ENCODE data around the gene AMFR. TPM values are rescaled to one million over a fixed set of nuclear protein-coding genes. Genes with fewer than 3 reads are reported as not detected.
A peak's percentile ranks its signal among the peaks of the same experiment; 100 is the strongest.

The AMFR gene
- total and polyA plus RNA-seq, 2 of the 13 experiments (the other 11 are each of a cell fraction or from before 2014, with no cell fraction given) = 52.9 to 108 TPM

- TF ChIP-seq MAZ (IDR thresholded peaks at IDR 0.05; ENCODE audit: borderline replicate concordance, low read depth, low read length) (peak; percentile 86), MAZ (CRISPR knock-in tag; IDR thresholded peaks at IDR 0.05; ENCODE audit: low read depth) (peak; percentile 82), HOXD1 (CRISPR knock-in tag; IDR thresholded peaks at IDR 0.05) (no peak), AGO2 (optimal IDR thresholded peaks at IDR 0.05; ENCODE audit: low read depth, low read length) (peak; percentile 11), SAP130 (CRISPR knock-in tag; IDR thresholded peaks at IDR 0.05; ENCODE audit: low read depth) (peak; percentile 50; the same call in 1 of the 2 replicates), ZSCAN25 (CRISPR knock-in tag; IDR thresholded peaks at IDR 0.05) (peak; percentile 53; the same call in 1 of the 2 replicates), ATF7-NPFF (CRISPR knock-in tag; IDR thresholded peaks at IDR 0.05; ENCODE audit: low read depth) (0 out of 2 replicates have a peak, but pooled peaks have one; percentile 26), ZSCAN9 (CRISPR knock-in tag; IDR thresholded peaks at IDR 0.05; ENCODE audit: borderline replicate concordance) (no peak; the same call in 1 of the 2 replicates), ZFX (CRISPR knock-in tag; IDR thresholded peaks at IDR 0.05; ENCODE audit: low read depth) (peak; percentile 71; the same call in 1 of the 2 replicates), CTCF (CRISPR knock-in tag; IDR thresholded peaks at IDR 0.05) (peak; percentile 62), DMTF1 (CRISPR knock-in tag; IDR thresholded peaks at IDR 0.05) (no peak), MXI1 (IDR thresholded peaks at IDR 0.05; ENCODE audit: borderline replicate concordance, low read depth, low read length) (peak; percentile 67; the same call in 1 of the 3 replicates), ZNF550 (CRISPR knock-in tag; IDR thresholded peaks at IDR 0.05; ENCODE audit: borderline replicate concordance) (no peak), GTF2F1 (IDR thresholded peaks at IDR 0.05; ENCODE audit: low read length) (no peak), PRDM15 (CRISPR knock-in tag; IDR thresholded peaks at IDR 0.05) (peak; percentile 70), TFDP1 (CRISPR knock-in tag; IDR thresholded peaks at IDR 0.05; ENCODE audit: borderline replicate concordance) (peak; percentile 39; the same call in 1 of the 2 replicates)
- TF ChIP-seq, protein P1, sequence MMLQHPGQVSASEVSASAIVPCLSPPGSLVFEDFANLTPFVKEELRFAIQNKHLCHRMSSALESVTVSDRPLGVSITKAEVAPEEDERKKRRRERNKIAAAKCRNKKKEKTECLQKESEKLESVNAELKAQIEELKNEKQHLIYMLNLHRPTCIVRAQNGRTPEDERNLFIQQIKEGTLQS (CRISPR knock-in tag; IDR thresholded peaks at IDR 0.05) = 0 out of 2 replicates have a peak, but pooled peaks have one; percentile 15
- TF ChIP-seq, protein P2, sequence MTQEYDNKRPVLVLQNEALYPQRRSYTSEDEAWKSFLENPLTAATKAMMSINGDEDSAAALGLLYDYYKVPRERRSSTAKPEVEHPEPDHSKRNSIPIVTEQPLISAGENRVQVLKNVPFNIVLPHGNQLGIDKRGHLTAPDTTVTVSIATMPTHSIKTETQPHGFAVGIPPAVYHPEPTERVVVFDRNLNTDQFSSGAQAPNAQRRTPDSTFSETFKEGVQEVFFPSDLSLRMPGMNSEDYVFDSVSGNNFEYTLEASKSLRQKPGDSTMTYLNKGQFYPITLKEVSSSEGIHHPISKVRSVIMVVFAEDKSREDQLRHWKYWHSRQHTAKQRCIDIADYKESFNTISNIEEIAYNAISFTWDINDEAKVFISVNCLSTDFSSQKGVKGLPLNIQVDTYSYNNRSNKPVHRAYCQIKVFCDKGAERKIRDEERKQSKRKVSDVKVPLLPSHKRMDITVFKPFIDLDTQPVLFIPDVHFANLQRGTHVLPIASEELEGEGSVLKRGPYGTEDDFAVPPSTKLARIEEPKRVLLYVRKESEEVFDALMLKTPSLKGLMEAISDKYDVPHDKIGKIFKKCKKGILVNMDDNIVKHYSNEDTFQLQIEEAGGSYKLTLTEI (CRISPR knock-in tag; conservative IDR thresholded peaks at IDR 0.05) = no peak
Observed at GRCh38 chr16:56425439-56425832, at the start of gene AMFR (continued).
